Activated B cell treated with CpG ODN at 0.5 μM for 24 hours (primary cell): ENCODE measurements around the gene MNX1. TPM values are rescaled to one million over a fixed set of nuclear protein-coding genes. Genes with fewer than 3 reads are reported as not detected.

ENCODE experiments used
- ATAC-seq: fragments of 200-7000 bp; cut with Tn5 transposase; one replicate; pipeline ENCODE4 v1.10.0; 2021; ENCODE audit warnings: low read depth, mild to moderate bottlenecking, moderate library complexity
- CTCF ChIA-PET: fragments of 350-600 bp; sonication (Branson Sonifier 250); formaldehyde crosslinking; loops from one replicate; lab custom pipeline; 2021; ENCODE audit warnings: antibody characterized with exemption; lab: Charles Lee
- POLR2A ChIA-PET: fragments of 350-600 bp; sonication (Branson Sonifier 250); formaldehyde crosslinking; loops from one replicate; lab custom pipeline; 2021; ENCODE audit warnings: antibody characterized with exemption; lab: Charles Lee
- DNase-seq: peaks from one replicate; pipeline ENCODE4 v3.0.0; 2022
- H3K27ac Mint-ChIP-seq: one replicate; pipeline ENCODE4 v1.8.0; 2020; ENCODE audit warnings: mixed read lengths
- H3K27me3 Mint-ChIP-seq: one replicate; pipeline ENCODE4 v1.8.0; 2021; ENCODE audit warnings: mixed read lengths
- H3K36me3 Mint-ChIP-seq: one replicate; pipeline ENCODE4 v1.8.0; 2021; ENCODE audit warnings: low read depth, mixed read lengths
- H3K4me1 Mint-ChIP-seq: one replicate; pipeline ENCODE4 v1.8.0; 2021; ENCODE audit warnings: mixed read lengths
- H3K4me3 Mint-ChIP-seq: one replicate; pipeline ENCODE4 v1.8.0; 2020; ENCODE audit warnings: mild to moderate bottlenecking, mixed read lengths
- H3K9me3 Mint-ChIP-seq: one replicate; pipeline ENCODE4 v1.8.0; 2020; ENCODE audit warnings: mixed read lengths
- CTCF ChIP-seq: fragments of 200-600 bp; IDR thresholded peaks from one replicate; pipeline ENCODE4 v1.8.0; 2022; ENCODE audit warnings: antibody characterized with exemption, mild to moderate bottlenecking
- intact Hi-C: fragments of 100-400 bp; cut with micrococcal nuclease; formaldehyde crosslinking; loops from one replicate; pipeline ENCODE4 v1.15.1; 2024
- total RNA-seq: library from RNA; stranded (reverse); gene quantifications from 2 replicates; pipeline ENCODE4 v1.2.3, GENCODE V29; 2022

The MNX1 gene
- total RNA-seq, 1 donor from 2014 or later: not detected

- H3K4me3 Mint-ChIP-seq: no peak overlapping the region
- no peak for TF ChIP-seq CTCF
- POLR2A ChIA-PET: no interaction called here
- intact Hi-C loops: no loop called here
- H3K9me3 Mint-ChIP-seq: no peaks in the 10 kb centered on the region
- CTCF ChIA-PET: no interaction called here
- ATAC-seq: no peak
- H3K27me3 Mint-ChIP-seq: peaks cover 59% of the 10 kb centered on the region
- H3K36me3 Mint-ChIP-seq: no peaks in the 10 kb centered on the region
- no peak for DNase-seq
- H3K4me1 Mint-ChIP-seq: peaks cover 15% of the 10 kb centered on the region
- H3K27ac Mint-ChIP-seq: no peak overlapping the region
These were observed 8.6 kb upstream of the MNX1 start for GRCh38 chr7:157018997-157019608.

GRCh38 chr7:157018328-157018996, 8.0 kb upstream of the MNX1 start:
- no peaks in the 10 kb centered on the region for H3K9me3 Mint-ChIP-seq
- no peak overlapping the region for H3K27ac Mint-ChIP-seq
- ATAC-seq (no peak), DNase-seq (no peak)
- TF ChIP-seq CTCF: no peak
- POLR2A ChIA-PET: no interaction called here
- CTCF ChIA-PET: no interaction called here
- H3K27me3 Mint-ChIP-seq: peaks cover 62% of the 10 kb centered on the region
- no peak overlapping the region for H3K4me3 Mint-ChIP-seq
- peaks cover 15% of the 10 kb centered on the region for H3K4me1 Mint-ChIP-seq
- no peaks in the 10 kb centered on the region for H3K36me3 Mint-ChIP-seq
- intact Hi-C loops: no loop called here

- Mint-ChIP-seq H3K4me3 (no peak overlapping the region), H3K36me3 (no peaks in the 10 kb centered on the region), H3K27ac (no peak overlapping the region), H3K27me3 (peaks cover 61% of the 10 kb centered on the region), H3K4me1 (peaks cover 15% of the 10 kb centered on the region), H3K9me3 (no peaks in the 10 kb centered on the region)
- CTCF ChIA-PET: no interaction called here
- intact Hi-C loops: no loop called here
- DNase-seq (no peak), ATAC-seq (no peak)
- no peak for TF ChIP-seq CTCF
- POLR2A ChIA-PET: no interaction called here
These were observed 7.3 kb upstream of the MNX1 start for GRCh38 chr7:157017603-157018327.

GRCh38 chr7:157017149-157017548, 6.7 kb upstream of the MNX1 start:
- POLR2A ChIA-PET: no interaction called here
- CTCF ChIA-PET: no interaction called here
- no peak for DNase-seq
- Mint-ChIP-seq H3K4me3 (no peak overlapping the region), H3K4me1 (peaks cover 14% of the 10 kb centered on the region), H3K36me3 (no peaks in the 10 kb centered on the region), H3K9me3 (no peaks in the 10 kb centered on the region), H3K27me3 (peaks cover 57% of the 10 kb centered on the region), H3K27ac (no peak overlapping the region)
- intact Hi-C loops: no loop called here
- ATAC-seq: no peak
- TF ChIP-seq CTCF: no peak

GRCh38 chr7:157016352-157017041, 6.0 kb upstream of the MNX1 start:
- ATAC-seq (no peak), DNase-seq (no peak)
- no peak for TF ChIP-seq CTCF
- H3K36me3 Mint-ChIP-seq: no peaks in the 10 kb centered on the region
- H3K4me3 Mint-ChIP-seq: no peak overlapping the region
- H3K4me1 Mint-ChIP-seq: peaks cover 18% of the 10 kb centered on the region
- H3K27me3 Mint-ChIP-seq: peaks cover 60% of the 10 kb centered on the region
- POLR2A ChIA-PET: no interaction called here
- intact Hi-C loops: no loop called here
- CTCF ChIA-PET: no interaction called here
- H3K9me3 Mint-ChIP-seq: no peaks in the 10 kb centered on the region
- no peak overlapping the region for H3K27ac Mint-ChIP-seq
